Neural cell (in vitro differentiated cells): Measurements from ENCODE around the gene CYRIA.

Source experiments
- CTCF ChIP-seq: fragments of 450-650 bp; IDR thresholded peaks from 2 replicates; pipeline ENCODE4 v1.5.1; 2014; ENCODE audit warnings: antibody characterized with exemption, mild to moderate bottlenecking, moderate library complexity; ENCODE audit not compliant: poor library complexity, severe bottlenecking
- EP300 ChIP-seq: fragments of 450-650 bp; conservative IDR thresholded peaks from 2 replicates; pipeline ENCODE4 v1.6.1; 2014; ENCODE audit warnings: antibody characterized with exemption, mild to moderate bottlenecking, moderate library complexity; ENCODE audit not compliant: poor library complexity, severe bottlenecking
- EZH2 ChIP-seq: fragments of 200-600, 300-800 bp; shearing (Covaris generic), sonication (generic); IDR thresholded peaks from 2 replicates; pipeline ENCODE4 v1.6.1; 2014; ENCODE audit warnings: antibody characterized with exemption, low read length, borderline replicate concordance, mild to moderate bottlenecking; ENCODE audit not compliant: insufficient read depth, poor library complexity, severe bottlenecking
- POLR2AphosphoS5 ChIP-seq: IDR thresholded peaks from 2 replicates; pipeline ENCODE4 v1.6.1; 2012
- RAD21 ChIP-seq: fragments of 450-650 bp; conservative IDR thresholded peaks from 2 replicates; pipeline ENCODE4 v1.6.1; 2014; ENCODE audit warnings: antibody characterized with exemption, mild to moderate bottlenecking, moderate library complexity
- REST ChIP-seq: IDR thresholded peaks from 2 replicates; pipeline ENCODE4 v1.6.1; 2012; ENCODE audit warnings: borderline replicate concordance

- no peak for TF ChIP-seq CTCF
- no peak for TF ChIP-seq POLR2AphosphoS5
- TF ChIP-seq REST, result no peak
- no peak for TF ChIP-seq EZH2
- no peak for TF ChIP-seq RAD21
- no peak for TF ChIP-seq EP300
Measured at GRCh38 chr2:16621316-16621715, 44.3 kb downstream of the CYRIA start.
